PC-3 (cell line): ENCODE measurements around the gene PLPPR5. TPM values are rescaled to one million over a fixed set of nuclear protein-coding genes. Genes with fewer than 3 reads are reported as not detected.

Experiments used
- ATAC-seq: fragments of 200-7000 bp; cut with Tn5 transposase; 2 replicates; pipeline ENCODE4 v1.9.1; 2020; ENCODE audit warnings: mild to moderate bottlenecking, moderate library complexity
- Bru-seq: library from RNA; stranded (reverse); fragments of 400-500 nt; gene quantifications from one replicate; lab custom pipeline; 2021; lab: Mats Ljungman, UMichigan
- BruChase-seq, 2 experiments: library from RNA; stranded (reverse); fragments of 400-500 nt; gene quantifications; one replicate each; lab custom pipeline; 2021; lab: Mats Ljungman, UMichigan
- BruUV-seq: library from RNA; stranded (reverse); fragments of 400-500 nt; replicated peaks from 2 replicates; lab custom pipeline; 2021; lab: Mats Ljungman, UMichigan
- CTCF ChIA-PET: fragments of 300-600 bp; sonication (Branson Sonifier 250); formaldehyde crosslinking; loops from one replicate; lab custom pipeline; 2022; ENCODE audit warnings: antibody characterized with exemption; lab: Charles Lee
- POLR2A ChIA-PET: fragments of 300-600 bp; sonication (Branson Sonifier 250); formaldehyde crosslinking; loops from one replicate; lab custom pipeline; 2022; ENCODE audit warnings: antibody characterized with exemption; ENCODE audit not compliant: unreplicated experiment; lab: Charles Lee
- DNase-seq: peaks from one replicate; pipeline ENCODE4 v3.0.0-alpha.2; 2015
- H2AFZ ChIP-seq: fragments of 300-600 bp; sonication (generic); 2 replicates; pipeline ENCODE4 v1.6.0; 2016; ENCODE audit warnings: antibody characterized with exemption, low read length
- H3F3A ChIP-seq: fragments of 300-600 bp; sonication (generic); one replicate; pipeline ENCODE4 v1.6.0; 2017; ENCODE audit warnings: antibody characterized with exemption, low read length, control low read depth, mild to moderate bottlenecking; ENCODE audit not compliant: unreplicated experiment
- H3K27ac ChIP-seq: fragments of 300-600 bp; sonication (generic); 2 replicates; pipeline ENCODE4 v1.5.1; 2016; ENCODE audit warnings: mild to moderate bottlenecking, low read length
- H3K27me3 ChIP-seq: fragments of 300-600 bp; sonication (generic); 2 replicates; pipeline ENCODE4 v1.6.1; 2016; ENCODE audit warnings: low read length, mixed read lengths
- H3K36me3 ChIP-seq: fragments of 300-600 bp; sonication (generic); 2 replicates; pipeline ENCODE4 v1.6.1; 2016; ENCODE audit warnings: low read depth, mixed run types, low read length, mixed read lengths
- H3K4me1 ChIP-seq: fragments of 300-600 bp; sonication (generic); 2 replicates; pipeline ENCODE4 v1.5.1; 2016; ENCODE audit warnings: low read length; ENCODE audit not compliant: insufficient read depth
- H3K4me2 ChIP-seq: fragments of 300-600 bp; sonication (generic); 2 replicates; pipeline ENCODE4 v1.6.0; 2016; ENCODE audit warnings: low read length
- H3K4me3 ChIP-seq: fragments of 300-600 bp; sonication (generic); 2 replicates; pipeline ENCODE4 v1.5.1; 2016; ENCODE audit warnings: mild to moderate bottlenecking, low read length, mixed read lengths
- H3K79me2 ChIP-seq: fragments of 300-600 bp; sonication (generic); 2 replicates; pipeline ENCODE4 v1.6.1; 2017; ENCODE audit warnings: low read length, mixed read lengths
- H3K9ac ChIP-seq: fragments of 300-600 bp; sonication (generic); 2 replicates; pipeline ENCODE4 v1.6.0; 2016; ENCODE audit warnings: mild to moderate bottlenecking, low read length
- H3K9me2 ChIP-seq: fragments of 300-600 bp; sonication (generic); replicated peaks from 2 replicates; pipeline ENCODE4 v1.6.1; 2016; ENCODE audit warnings: mixed run types, low read length, mixed read lengths
- H3K9me3 ChIP-seq: fragments of 300-600 bp; sonication (generic); 2 replicates; pipeline ENCODE4 v1.6.1; 2016; ENCODE audit warnings: low read length, mixed read lengths
- H4K20me1 ChIP-seq: fragments of 300-600 bp; sonication (generic); 2 replicates; pipeline ENCODE4 v1.6.1; 2016; ENCODE audit warnings: low read length, mixed read lengths
- EZH2 ChIP-seq: fragments of 300-600 bp; sonication (generic); IDR thresholded peaks from one replicate; pipeline ENCODE4 v1.6.1; 2017; ENCODE audit warnings: antibody characterized with exemption, mild to moderate bottlenecking, low read length; ENCODE audit not compliant: unreplicated experiment
- EZH2phosphoT487 ChIP-seq: fragments of 300-600 bp; sonication (generic); IDR thresholded peaks from 2 replicates; pipeline ENCODE4 v1.6.1; 2018; ENCODE audit warnings: mild to moderate bottlenecking, antibody characterized with exemption, low read length, borderline replicate concordance
- intact Hi-C: fragments of 100-400 bp; cut with micrococcal nuclease; formaldehyde crosslinking; loops from 2 replicates; pipeline ENCODE4 v1.9.0; 2023
- long read RNA-seq: library from polyadenylated mRNA; unstranded; transcript quantifications from one replicate; pipeline ENCODE4 v2.0.0, GENCODE V29; 2021; ENCODE audit not compliant: unreplicated experiment
- total RNA-seq: library from RNA; depleted of rRNA; stranded (reverse); fragments of >200 nt; gene quantifications from 2 replicates; pipeline ENCODE4 v1.2.3, GENCODE V29; 2014; rRNA removed
- TF ChIP-seq, protein P1 (sequence below): fragments of 300-600 bp; sonication (generic); conservative IDR thresholded peaks from 2 replicates; pipeline ENCODE4 v1.5.1; 2017; ENCODE audit warnings: antibody characterized with exemption, low read depth, mild to moderate bottlenecking, low read length

Gene PLPPR5, protein sequence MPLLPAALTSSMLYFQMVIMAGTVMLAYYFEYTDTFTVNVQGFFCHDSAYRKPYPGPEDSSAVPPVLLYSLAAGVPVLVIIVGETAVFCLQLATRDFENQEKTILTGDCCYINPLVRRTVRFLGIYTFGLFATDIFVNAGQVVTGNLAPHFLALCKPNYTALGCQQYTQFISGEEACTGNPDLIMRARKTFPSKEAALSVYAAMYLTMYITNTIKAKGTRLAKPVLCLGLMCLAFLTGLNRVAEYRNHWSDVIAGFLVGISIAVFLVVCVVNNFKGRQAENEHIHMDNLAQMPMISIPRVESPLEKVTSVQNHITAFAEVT
- total RNA-seq (2.1 and 2.7 TPM in 2 replicates), Bru-seq, nascent RNA (percentile 56 among the genes with signal in this experiment), BruChase-seq, experiment 1, labeled RNA remaining after a 6-hour chase (percentile 40 among the genes with signal in this experiment), BruChase-seq, experiment 2, labeled RNA remaining after a 2-hour chase (percentile 36 among the genes with signal in this experiment)
- long read RNA-seq, full-length matches to known transcripts: 6 of 9 reads
- long read RNA-seq, partial matches to known transcripts: 2 of 9 reads
- long read RNA-seq, other reads (novel, unspliced or antisense): 1 of 9 reads

DNA sequence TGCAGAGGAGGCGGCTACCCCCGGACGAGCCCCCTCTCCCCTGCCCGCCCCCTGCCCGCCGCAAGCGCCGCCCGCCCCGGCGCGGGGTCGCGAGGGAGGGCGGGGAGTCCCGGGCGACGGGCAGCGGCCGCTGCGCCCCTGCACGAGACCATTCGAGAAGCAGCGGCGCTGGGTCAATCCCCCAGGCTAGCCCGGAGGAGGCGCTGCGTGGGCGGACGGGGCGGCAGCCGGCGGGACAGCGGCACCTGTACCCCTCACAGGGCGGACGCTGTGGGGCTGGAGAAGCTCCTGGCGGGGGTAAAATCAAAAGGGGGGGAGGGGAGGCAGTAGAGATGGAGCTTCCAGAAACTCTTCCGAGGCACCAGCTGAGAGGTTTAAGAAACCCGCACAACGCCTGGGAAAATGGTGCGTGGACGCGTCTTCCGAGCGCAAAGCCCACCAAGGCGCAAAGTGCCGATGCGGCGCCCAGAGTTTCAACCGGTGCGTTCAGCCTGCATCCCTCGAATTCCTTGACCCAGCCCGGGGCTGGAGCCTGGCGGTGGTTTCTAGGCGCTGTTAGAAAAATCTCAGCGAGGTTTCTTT, at the start of gene PLPPR5:
TSS of gene PLPPR5 (minus strand) at position 1 of the 582 bp plus-strand sequence. CDS start 190 bp downstream, outside the sequence.
- H3K27me3 ChIP-seq: no peaks in the 10 kb centered on the region

DNA sequence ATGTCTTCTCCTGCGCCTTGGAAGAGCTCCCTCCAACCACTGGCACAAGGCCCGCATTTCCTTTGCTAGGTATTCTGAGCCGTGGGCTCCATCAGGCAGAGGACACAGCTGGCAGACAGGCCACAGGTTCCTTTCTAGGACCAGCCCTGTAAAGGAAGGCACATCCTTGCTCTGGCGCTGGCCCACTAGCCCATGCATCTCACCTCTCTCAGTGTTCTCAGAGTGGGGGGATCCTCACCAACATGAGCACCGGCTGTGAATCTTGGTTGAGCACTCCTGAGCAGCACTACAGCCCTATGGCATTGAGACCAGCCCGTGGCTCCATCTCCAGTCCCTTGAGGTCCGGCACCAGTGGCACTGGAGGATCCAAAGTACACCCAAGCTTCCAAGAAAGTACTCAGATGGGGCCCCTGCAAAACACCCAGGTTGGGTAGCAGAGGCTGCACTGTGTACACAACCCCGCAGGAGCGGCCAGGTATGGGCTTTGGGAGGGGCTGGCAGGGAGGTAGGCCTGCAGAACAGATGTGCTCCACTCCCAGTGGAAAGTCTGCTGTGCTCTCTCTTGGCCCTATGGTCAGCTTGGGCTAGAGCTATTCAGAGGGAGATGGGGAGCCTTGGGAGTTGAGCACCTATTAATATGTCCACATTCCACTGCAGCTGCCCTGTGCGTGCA, 47.1 kb upstream of the PLPPR5 start:
- DNase-seq (no peak), ATAC-seq (no peak)
- POLR2A ChIA-PET: no interaction called here

More for the DNA sequence above, at the start of gene PLPPR5:
- H3K9me3 ChIP-seq: no peaks in the 10 kb centered on the region
- peak within 1 kb of the TSS; percentile 61 for H2AFZ ChIP-seq
- peak within 1 kb of the TSS; percentile 68 for H3K4me3 ChIP-seq
- peaks cover 7% of the 10 kb centered on the region for H3K4me1 ChIP-seq
- H3K27ac ChIP-seq: no peak within 1 kb of the TSS
- no peaks in the 10 kb centered on the region for H3K36me3 ChIP-seq
- H4K20me1 ChIP-seq: no peaks in the 10 kb centered on the region
- POLR2A ChIA-PET: no interaction called here
- peak within 1 kb of the TSS; percentile 85 for H3K4me2 ChIP-seq
- DNase-seq (no peak), ATAC-seq (peak; percentile 66)
- no peaks in the 10 kb centered on the region for H3K79me2 ChIP-seq
- CTCF ChIA-PET: interaction anchor here (0.7 kb wide), 1 partner anchor 14 kb away, joined by 3 read pairs; no protein-coding TSS in a partner anchor
- no peaks in the 10 kb centered on the region for H3K9me2 ChIP-seq
- no peaks in the 10 kb centered on the region for H3F3A ChIP-seq
- no peak within 1 kb of the TSS for H3K9ac ChIP-seq
- TF ChIP-seq EZH2phosphoT487: no peak
- no peak for TF ChIP-seq EZH2
- TF ChIP-seq, protein P1, sequence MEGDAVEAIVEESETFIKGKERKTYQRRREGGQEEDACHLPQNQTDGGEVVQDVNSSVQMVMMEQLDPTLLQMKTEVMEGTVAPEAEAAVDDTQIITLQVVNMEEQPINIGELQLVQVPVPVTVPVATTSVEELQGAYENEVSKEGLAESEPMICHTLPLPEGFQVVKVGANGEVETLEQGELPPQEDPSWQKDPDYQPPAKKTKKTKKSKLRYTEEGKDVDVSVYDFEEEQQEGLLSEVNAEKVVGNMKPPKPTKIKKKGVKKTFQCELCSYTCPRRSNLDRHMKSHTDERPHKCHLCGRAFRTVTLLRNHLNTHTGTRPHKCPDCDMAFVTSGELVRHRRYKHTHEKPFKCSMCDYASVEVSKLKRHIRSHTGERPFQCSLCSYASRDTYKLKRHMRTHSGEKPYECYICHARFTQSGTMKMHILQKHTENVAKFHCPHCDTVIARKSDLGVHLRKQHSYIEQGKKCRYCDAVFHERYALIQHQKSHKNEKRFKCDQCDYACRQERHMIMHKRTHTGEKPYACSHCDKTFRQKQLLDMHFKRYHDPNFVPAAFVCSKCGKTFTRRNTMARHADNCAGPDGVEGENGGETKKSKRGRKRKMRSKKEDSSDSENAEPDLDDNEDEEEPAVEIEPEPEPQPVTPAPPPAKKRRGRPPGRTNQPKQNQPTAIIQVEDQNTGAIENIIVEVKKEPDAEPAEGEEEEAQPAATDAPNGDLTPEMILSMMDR: no peak
- intact Hi-C loops: loop anchor here (10.0 kb wide), 1 partner anchor 480 kb away; no protein-coding TSS in a partner anchor
- no TSS peak for BruUV-seq

More for the DNA sequence above, 47.1 kb upstream of the PLPPR5 start:
- CTCF ChIA-PET: no interaction called here
- no peaks in the 10 kb centered on the region; the same call in 1 of the 2 replicates for H3K9me2 ChIP-seq
- no peaks in the 10 kb centered on the region for H3K9me3 ChIP-seq
- no peaks in the 10 kb centered on the region for H3K27me3 ChIP-seq
- intact Hi-C loops: no loop called here
- H3K79me2 ChIP-seq: no peaks in the 10 kb centered on the region
- TF ChIP-seq EZH2phosphoT487: no peak
- TF ChIP-seq, protein P1: no peak
- TF ChIP-seq EZH2: no peak
- no peaks in the 10 kb centered on the region for H4K20me1 ChIP-seq
- H2AFZ ChIP-seq: no peak overlapping the region
- H3K4me2 ChIP-seq: no peak overlapping the region
- no peaks in the 10 kb centered on the region for H3K36me3 ChIP-seq
- H3K4me3 ChIP-seq: no peak overlapping the region
- H3F3A ChIP-seq: no peaks in the 10 kb centered on the region
- H3K27ac ChIP-seq: no peak overlapping the region
- BruUV-seq: no TSS peak
- no peaks in the 10 kb centered on the region for H3K4me1 ChIP-seq
- no peak overlapping the region for H3K9ac ChIP-seq
